HG03097 (cell line): ENCODE measurements around the gene MYO1F.

Experiments used
- ATAC-seq: cut with Tn5 transposase; IDR thresholded peaks from one replicate; pipeline ENCODE4 v1.9.1; 2021; ENCODE audit not compliant: unreplicated experiment, low FRiP score

Gene MYO1F

DNA sequence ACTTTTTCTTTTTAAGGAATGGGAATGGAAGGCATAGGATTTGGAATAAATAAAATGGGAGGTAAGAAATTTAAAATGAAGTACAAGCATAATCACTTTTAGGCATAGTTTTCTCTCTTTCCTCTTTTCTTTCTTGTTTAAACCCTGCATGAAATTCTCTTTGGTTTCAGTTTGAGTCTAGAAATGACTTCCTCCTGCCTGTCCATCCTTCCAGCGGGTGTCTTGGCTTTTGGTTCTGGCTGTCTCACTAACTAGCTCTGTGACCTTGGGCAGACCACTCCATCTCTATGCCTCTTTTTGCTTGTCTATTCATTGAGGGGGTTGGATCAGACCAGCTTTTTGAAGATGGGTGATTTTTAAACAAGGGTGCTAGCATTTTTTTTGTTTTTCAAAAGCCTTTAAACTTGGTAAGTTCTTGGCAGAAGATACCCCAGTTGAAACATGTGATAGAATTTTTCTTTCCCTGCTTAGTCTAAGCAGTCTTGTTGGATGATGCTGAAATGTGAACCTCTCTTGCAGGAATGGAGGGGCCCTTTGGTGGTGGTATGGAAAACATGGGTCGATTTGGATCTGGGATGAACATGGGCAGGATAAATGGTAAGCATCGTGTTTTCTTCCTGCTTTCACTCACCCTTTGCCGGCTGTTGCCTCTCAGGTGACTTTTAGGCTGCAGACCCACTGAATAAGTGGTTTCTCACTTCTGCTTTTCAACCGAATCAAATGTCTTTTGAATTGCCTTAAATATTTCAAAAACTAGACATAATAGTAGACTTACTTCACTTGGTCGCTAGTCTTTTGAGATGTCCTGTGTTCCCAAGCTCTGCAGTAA, 103.4 kb downstream of the MYO1F start:
- ATAC-seq: no peak
